WTC11 (cell line): ENCODE measurements around the gene RBM15. TPM values are rescaled to one million over a fixed set of nuclear protein-coding genes. Genes with fewer than 3 reads are reported as not detected.
A peak's percentile ranks its signal among the peaks of the same experiment; 100 is the strongest.

Source experiments
- ATAC-seq: fragments of 200-7000 bp; cut with Tn5 transposase; 2 replicates; pipeline ENCODE4 v1.10.0; 2021; ENCODE audit warnings: mild to moderate bottlenecking, moderate library complexity
- CTCF ChIA-PET: fragments of 300-600 bp; sonication (Branson Sonifier 250); formaldehyde crosslinking; loops from one replicate; lab custom pipeline; 2021; ENCODE audit warnings: antibody characterized with exemption; lab: Charles Lee
- POLR2A ChIA-PET: fragments of 350-600 bp; sonication (Branson Sonifier 250); formaldehyde crosslinking; loops from one replicate; lab custom pipeline; 2021; ENCODE audit warnings: antibody characterized with exemption; lab: Charles Lee
- DNase-seq: peaks from one replicate; pipeline ENCODE4 v3.0.0; 2021; ENCODE audit warnings: low spot score
- H3K27ac Mint-ChIP-seq: 2 replicates; pipeline ENCODE4 v1.8.0; 2021; ENCODE audit warnings: mixed read lengths
- H3K27me3 Mint-ChIP-seq: 2 replicates; pipeline ENCODE4 v1.8.0; 2021; ENCODE audit warnings: low read depth, mild to moderate bottlenecking, moderate library complexity, mixed read lengths
- H3K36me3 Mint-ChIP-seq: 2 replicates; pipeline ENCODE4 v1.8.0; 2021; ENCODE audit warnings: mixed read lengths
- H3K4me1 Mint-ChIP-seq: 2 replicates; pipeline ENCODE4 v1.8.0; 2022; ENCODE audit warnings: mixed read lengths
- H3K4me3 Mint-ChIP-seq: 2 replicates; pipeline ENCODE4 v1.8.0; 2021; ENCODE audit warnings: mild to moderate bottlenecking, moderate library complexity, mixed read lengths
- H3K9me3 Mint-ChIP-seq: 2 replicates; pipeline ENCODE4 v1.8.0; 2021; ENCODE audit warnings: mixed read lengths
- EMX1 ChIP-seq: fragments of 250-450 bp; sonication (Bioruptor Pico); IDR thresholded peaks from 2 replicates; pipeline ENCODE4 v1.8.0; 2021; ENCODE audit warnings: mild to moderate bottlenecking
- ETV6 ChIP-seq: sonication (generic); formaldehyde crosslinking; IDR thresholded peaks from 2 replicates; pipeline ENCODE4 v1.8.1; 2022; ENCODE audit warnings: mild to moderate bottlenecking, missing genetic modification reagents
- FOXK1 ChIP-seq: sonication (generic); formaldehyde crosslinking; IDR thresholded peaks from 2 replicates; pipeline ENCODE4 v1.8.0; 2022; ENCODE audit warnings: mild to moderate bottlenecking, moderate library complexity, missing genetic modification reagents
- GABPB1 ChIP-seq: sonication (generic); formaldehyde crosslinking; IDR thresholded peaks from 2 replicates; pipeline ENCODE4 v1.8.1; 2023; ENCODE audit warnings: mild to moderate bottlenecking, missing genetic modification reagents
- GTF2I ChIP-seq: fragments of 250-450 bp; sonication (Bioruptor Pico); conservative IDR thresholded peaks from 2 replicates; pipeline ENCODE4 v1.4.0; 2021; ENCODE audit warnings: mild to moderate bottlenecking
- MYBL2 ChIP-seq: sonication (generic); formaldehyde crosslinking; IDR thresholded peaks from 2 replicates; pipeline ENCODE4 v1.8.1; 2023; ENCODE audit warnings: mild to moderate bottlenecking, moderate library complexity, missing genetic modification reagents
- NFYB ChIP-seq: sonication (generic); formaldehyde crosslinking; conservative IDR thresholded peaks from 2 replicates; pipeline ENCODE4 v1.8.0; 2022; ENCODE audit warnings: low read depth, missing genetic modification reagents
- SMAD3 ChIP-seq: sonication (generic); formaldehyde crosslinking; IDR thresholded peaks from 2 replicates; pipeline ENCODE4 v1.8.0; 2022; ENCODE audit warnings: missing genetic modification reagents, mild to moderate bottlenecking, borderline replicate concordance
- SP1 ChIP-seq: sonication (generic); formaldehyde crosslinking; conservative IDR thresholded peaks from 2 replicates; pipeline ENCODE4 v1.8.1; 2022; ENCODE audit warnings: missing genetic modification reagents
- ZBTB21 ChIP-seq: sonication (generic); formaldehyde crosslinking; IDR thresholded peaks from 2 replicates; pipeline ENCODE4 v1.8.1; 2023; ENCODE audit warnings: mild to moderate bottlenecking, missing genetic modification reagents, borderline replicate concordance
- ZNF263 ChIP-seq: sonication (generic); formaldehyde crosslinking; IDR thresholded peaks from 2 replicates; pipeline ENCODE4 v1.8.1; 2022; ENCODE audit warnings: low read depth, mild to moderate bottlenecking, moderate library complexity, missing genetic modification reagents
- total RNA-seq: library from RNA; stranded (reverse); gene quantifications from 3 replicates; pipeline ENCODE4 v1.2.3, GENCODE V29; 2021
- TF ChIP-seq, protein P1 (sequence below): sonication (generic); formaldehyde crosslinking; IDR thresholded peaks from 2 replicates; pipeline ENCODE4 v1.8.1; 2022; ENCODE audit warnings: missing genetic modification reagents, borderline replicate concordance
- TF ChIP-seq, protein P2 (sequence below): sonication (generic); formaldehyde crosslinking; IDR thresholded peaks from 2 replicates; pipeline ENCODE4 v1.8.0; 2022; ENCODE audit warnings: mild to moderate bottlenecking, missing genetic modification reagents
- TF ChIP-seq, protein P3 (sequence below): sonication (generic); formaldehyde crosslinking; IDR thresholded peaks from 2 replicates; pipeline ENCODE4 v1.8.1; 2022; ENCODE audit warnings: mild to moderate bottlenecking, missing genetic modification reagents, moderate library complexity, borderline replicate concordance
- TF ChIP-seq, protein P4 (sequence below): sonication (generic); formaldehyde crosslinking; IDR thresholded peaks from 2 replicates; pipeline ENCODE4 v1.8.1; 2023; ENCODE audit warnings: mild to moderate bottlenecking, missing genetic modification reagents, moderate library complexity

RBM15 gene
- total RNA-seq, 1 experiment from 2014 or later: 50.6 TPM

DNA sequence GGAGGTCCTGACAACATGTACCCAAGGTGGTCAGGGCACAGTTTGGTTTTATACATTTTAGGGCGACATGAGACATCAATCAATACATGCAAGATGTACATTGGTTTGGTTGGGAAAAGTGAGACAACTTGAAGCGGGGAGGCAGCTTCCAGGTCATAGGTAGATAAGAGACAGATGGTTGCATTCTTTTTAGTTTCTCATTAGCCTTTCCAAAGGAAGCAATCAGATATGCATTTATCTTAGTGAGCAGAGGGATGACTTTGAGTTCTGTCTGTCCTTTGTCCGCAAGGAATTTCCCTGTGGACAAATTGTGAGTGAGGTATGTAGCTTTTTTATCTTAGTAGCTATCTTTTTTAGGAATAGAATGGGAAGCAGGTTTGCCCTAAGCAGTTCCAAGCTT is 10.5 kb upstream of the RBM15 start:
- no peak for ATAC-seq
- H3K4me1 Mint-ChIP-seq: peaks cover 4% of the 10 kb centered on the region; the same call in 1 of the 2 replicates
- no peak for DNase-seq
- H3K9me3 Mint-ChIP-seq: no peaks in the 10 kb centered on the region
- H3K4me3 Mint-ChIP-seq: no peak overlapping the region
- no peaks in the 10 kb centered on the region for H3K36me3 Mint-ChIP-seq
- CTCF ChIA-PET: interaction anchor here (0.6 to 1.9 kb wide), 7 partner anchors 10 to 268 kb away, joined by 3 to 13 read pairs (median 4); partner anchors contain the start of gene RBM15
- no peak overlapping the region for H3K27ac Mint-ChIP-seq
- POLR2A ChIA-PET: interaction anchor here (0.7 to 1.6 kb wide), 2 partner anchors 10 to 119 kb away, joined by 3 to 4 read pairs; partner anchors contain the start of genes KCNC4 and RBM15
- TF ChIP-seq ZNF263 (CRISPR knock-in tag): no peak
- no peak for TF ChIP-seq ETV6
- no peak for TF ChIP-seq ZBTB21 (CRISPR knock-in tag)
- no peaks in the 10 kb centered on the region for H3K27me3 Mint-ChIP-seq

DNA sequence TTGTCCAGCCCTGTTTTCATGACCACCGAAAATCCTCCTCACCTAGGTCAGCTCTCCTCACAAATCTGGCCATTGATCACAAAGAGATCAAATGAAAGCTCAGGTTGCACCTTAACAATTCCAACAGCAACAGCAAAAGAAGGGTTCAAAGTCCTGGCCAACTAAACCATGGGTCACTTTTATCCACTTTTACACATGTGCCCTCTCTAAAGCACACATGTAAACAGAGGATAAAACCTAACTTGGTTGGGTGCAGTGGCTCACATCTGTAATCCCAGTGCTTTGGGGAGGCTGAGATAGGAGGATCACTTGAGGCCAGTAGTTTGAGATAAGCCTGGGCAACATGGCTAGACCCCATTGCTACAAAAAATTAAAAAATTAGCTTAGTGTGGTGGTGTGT is 3.9 kb upstream of the RBM15 start:
- no peak for DNase-seq
- no peaks in the 10 kb centered on the region for H3K27me3 Mint-ChIP-seq
- peaks cover 15% of the 10 kb centered on the region for H3K4me1 Mint-ChIP-seq
- H3K27ac Mint-ChIP-seq: no peak overlapping the region
- ChIA-PET POLR2A (interaction anchor here (0.9 kb wide), 1 partner anchor 1404 kb away, joined by 4 read pairs; the partner anchor contains the start of gene INKA2), CTCF (interaction anchor here (1.2 to 6.1 kb wide), 2 partner anchors 17 to 127 kb away, joined by 3 to 100 read pairs; partner anchors contain the start of gene KCNC4)
- TF ChIP-seq GABPB1 (CRISPR knock-in tag) (peak; percentile 28; the same call in 1 of the 2 replicates), EMX1 (CRISPR knock-in tag) (no peak)
- no peak overlapping the region for H3K4me3 Mint-ChIP-seq
- ATAC-seq: no peak
- peaks cover 4% of the 10 kb centered on the region for H3K36me3 Mint-ChIP-seq
- H3K9me3 Mint-ChIP-seq: peaks cover 9% of the 10 kb centered on the region

DNA sequence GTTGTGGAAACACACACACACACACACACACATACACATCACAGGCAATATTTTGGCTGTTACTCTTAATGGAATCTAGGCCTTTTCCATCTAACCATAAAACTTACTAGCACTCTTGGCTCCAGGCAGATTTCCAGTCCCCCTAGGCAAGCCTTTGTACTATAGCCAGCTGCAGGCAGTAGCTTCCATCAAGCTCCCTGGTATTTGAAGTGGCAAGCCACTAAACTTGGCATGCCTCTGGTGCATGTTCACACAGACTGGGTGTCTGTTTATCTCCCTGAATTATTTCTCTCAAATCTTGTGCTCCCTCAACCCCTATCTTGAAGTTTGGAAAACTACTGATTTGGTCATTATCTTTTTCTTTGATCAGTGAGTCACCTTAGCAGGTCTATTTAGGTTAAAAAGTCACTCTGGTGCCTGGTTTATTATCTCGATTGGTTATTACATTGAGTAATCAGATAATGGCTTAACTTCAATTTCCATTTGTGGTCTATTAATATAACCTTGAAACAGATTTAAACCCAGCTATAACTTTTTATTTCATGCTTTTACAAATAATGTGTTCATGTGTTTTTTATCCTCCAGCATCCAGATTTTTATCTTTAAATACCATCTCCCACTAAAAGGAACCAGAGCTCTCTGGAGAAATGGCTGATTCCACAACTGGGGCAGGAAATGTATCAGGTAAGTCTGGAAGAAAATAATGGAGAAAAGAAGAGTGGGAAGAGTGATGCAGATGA is 2.7 kb upstream of the RBM15 start:
- ATAC-seq: no peak
- Mint-ChIP-seq H3K4me1 (peaks cover 27% of the 10 kb centered on the region), H3K4me3 (peak overlapping the region; percentile 54), H3K9me3 (peaks cover 9% of the 10 kb centered on the region), H3K27ac (no peak overlapping the region), H3K36me3 (peaks cover 16% of the 10 kb centered on the region), H3K27me3 (no peaks in the 10 kb centered on the region)
- no peak for DNase-seq
- POLR2A ChIA-PET: interaction anchor here (0.7 to 2.5 kb wide), 2 partner anchors 129 to 244 kb away, joined by 5 to 12 read pairs; no protein-coding TSS in a partner anchor
- CTCF ChIA-PET: interaction anchor here (0.6 to 6.1 kb wide), 5 partner anchors 10 to 139 kb away, joined by 3 to 100 read pairs (median 3); partner anchors contain the start of gene KCNC4
- TF ChIP-seq NFYB (CRISPR knock-in tag): no peak
- TF ChIP-seq ZBTB21 (CRISPR knock-in tag): no peak
- TF ChIP-seq, protein P1, sequence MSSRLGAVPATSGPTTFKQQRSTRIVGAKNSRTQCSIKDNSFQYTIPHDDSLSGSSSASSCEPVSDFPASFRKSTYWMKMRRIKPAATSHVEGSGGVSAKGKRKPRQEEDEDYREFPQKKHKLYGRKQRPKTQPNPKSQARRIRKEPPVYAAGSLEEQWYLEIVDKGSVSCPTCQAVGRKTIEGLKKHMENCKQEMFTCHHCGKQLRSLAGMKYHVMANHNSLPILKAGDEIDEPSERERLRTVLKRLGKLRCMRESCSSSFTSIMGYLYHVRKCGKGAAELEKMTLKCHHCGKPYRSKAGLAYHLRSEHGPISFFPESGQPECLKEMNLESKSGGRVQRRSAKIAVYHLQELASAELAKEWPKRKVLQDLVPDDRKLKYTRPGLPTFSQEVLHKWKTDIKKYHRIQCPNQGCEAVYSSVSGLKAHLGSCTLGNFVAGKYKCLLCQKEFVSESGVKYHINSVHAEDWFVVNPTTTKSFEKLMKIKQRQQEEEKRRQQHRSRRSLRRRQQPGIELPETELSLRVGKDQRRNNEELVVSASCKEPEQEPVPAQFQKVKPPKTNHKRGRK: no peak
- TF ChIP-seq GTF2I (CRISPR knock-in tag): no peak
- no peak for TF ChIP-seq GABPB1 (CRISPR knock-in tag)
- no peak for TF ChIP-seq MYBL2 (CRISPR knock-in tag)

DNA sequence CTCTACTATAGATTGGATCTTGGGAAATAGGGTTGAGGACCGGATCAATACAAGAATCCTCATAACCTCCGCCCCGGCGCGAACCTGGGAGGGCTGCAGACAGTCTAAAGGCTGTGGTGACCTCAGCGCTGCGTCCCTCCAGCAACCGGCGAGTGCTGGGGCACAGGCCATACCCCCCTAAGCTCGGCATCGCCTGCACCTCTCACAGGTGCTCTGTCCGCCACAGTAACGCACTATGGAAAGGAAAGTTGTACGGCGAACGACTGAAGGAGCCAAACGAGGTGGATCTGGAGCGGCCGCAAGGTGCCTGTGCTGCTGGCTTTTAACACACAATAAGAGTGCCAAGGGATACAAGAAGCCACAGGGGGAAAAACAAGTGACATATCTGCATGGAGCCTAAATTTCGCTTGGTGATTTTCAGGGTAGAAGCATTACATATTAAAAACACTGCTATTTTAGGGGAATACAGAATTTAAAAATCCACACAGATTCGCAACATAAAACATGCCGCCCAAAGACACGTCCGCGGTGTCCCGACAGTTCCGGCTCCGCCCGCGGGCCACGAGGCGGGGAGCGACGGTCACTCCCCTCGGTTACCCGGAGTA is 1.4 kb upstream of the RBM15 start:
- ChIA-PET POLR2A (interaction anchor here (0.6 to 2.5 kb wide), 8 partner anchors 9 to 130 kb away, joined by 3 to 14 read pairs (median 4); partner anchors contain the start of gene KCNC4), CTCF (interaction anchor here (0.8 to 6.1 kb wide), 29 partner anchors 8 to 389 kb away, joined by 3 to 100 read pairs (median 5); partner anchors contain the start of genes KCNC4, LAMTOR5 and SLC6A17)
- peak overlapping the region; percentile 99 for H3K27ac Mint-ChIP-seq
- no peaks in the 10 kb centered on the region for H3K27me3 Mint-ChIP-seq
- peaks cover 41% of the 10 kb centered on the region for H3K4me1 Mint-ChIP-seq
- peaks cover 9% of the 10 kb centered on the region for H3K9me3 Mint-ChIP-seq
- H3K4me3 Mint-ChIP-seq: no peak overlapping the region
- TF ChIP-seq SP1 (CRISPR knock-in tag): no peak
- TF ChIP-seq FOXK1: 0 out of 2 replicates have a peak, but pooled peaks have one; percentile 17
- TF ChIP-seq SMAD3: no peak
- TF ChIP-seq, protein P2, sequence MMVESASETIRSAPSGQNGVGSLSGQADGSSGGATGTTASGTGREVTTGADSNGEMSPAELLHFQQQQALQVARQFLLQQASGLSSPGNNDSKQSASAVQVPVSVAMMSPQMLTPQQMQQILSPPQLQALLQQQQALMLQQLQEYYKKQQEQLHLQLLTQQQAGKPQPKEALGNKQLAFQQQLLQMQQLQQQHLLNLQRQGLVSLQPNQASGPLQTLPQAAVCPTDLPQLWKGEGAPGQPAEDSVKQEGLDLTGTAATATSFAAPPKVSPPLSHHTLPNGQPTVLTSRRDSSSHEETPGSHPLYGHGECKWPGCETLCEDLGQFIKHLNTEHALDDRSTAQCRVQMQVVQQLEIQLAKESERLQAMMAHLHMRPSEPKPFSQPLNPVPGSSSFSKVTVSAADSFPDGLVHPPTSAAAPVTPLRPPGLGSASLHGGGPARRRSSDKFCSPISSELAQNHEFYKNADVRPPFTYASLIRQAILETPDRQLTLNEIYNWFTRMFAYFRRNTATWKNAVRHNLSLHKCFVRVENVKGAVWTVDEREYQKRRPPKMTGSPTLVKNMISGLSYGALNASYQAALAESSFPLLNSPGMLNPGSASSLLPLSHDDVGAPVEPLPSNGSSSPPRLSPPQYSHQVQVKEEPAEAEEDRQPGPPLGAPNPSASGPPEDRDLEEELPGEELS: no peak
- TF ChIP-seq, protein P3, sequence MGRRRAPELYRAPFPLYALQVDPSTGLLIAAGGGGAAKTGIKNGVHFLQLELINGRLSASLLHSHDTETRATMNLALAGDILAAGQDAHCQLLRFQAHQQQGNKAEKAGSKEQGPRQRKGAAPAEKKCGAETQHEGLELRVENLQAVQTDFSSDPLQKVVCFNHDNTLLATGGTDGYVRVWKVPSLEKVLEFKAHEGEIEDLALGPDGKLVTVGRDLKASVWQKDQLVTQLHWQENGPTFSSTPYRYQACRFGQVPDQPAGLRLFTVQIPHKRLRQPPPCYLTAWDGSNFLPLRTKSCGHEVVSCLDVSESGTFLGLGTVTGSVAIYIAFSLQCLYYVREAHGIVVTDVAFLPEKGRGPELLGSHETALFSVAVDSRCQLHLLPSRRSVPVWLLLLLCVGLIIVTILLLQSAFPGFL: 0 out of 2 replicates have a peak, but pooled peaks have one; percentile 15
- TF ChIP-seq, protein P4, sequence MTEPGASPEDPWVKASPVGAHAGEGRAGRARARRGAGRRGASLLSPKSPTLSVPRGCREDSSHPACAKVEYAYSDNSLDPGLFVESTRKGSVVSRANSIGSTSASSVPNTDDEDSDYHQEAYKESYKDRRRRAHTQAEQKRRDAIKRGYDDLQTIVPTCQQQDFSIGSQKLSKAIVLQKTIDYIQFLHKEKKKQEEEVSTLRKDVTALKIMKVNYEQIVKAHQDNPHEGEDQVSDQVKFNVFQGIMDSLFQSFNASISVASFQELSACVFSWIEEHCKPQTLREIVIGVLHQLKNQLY (CRISPR knock-in tag): 0 out of 2 replicates have a peak, but pooled peaks have one; percentile 34
- H3K36me3 Mint-ChIP-seq: peaks cover 28% of the 10 kb centered on the region
- DNase-seq (peak; percentile 58), ATAC-seq (peak; percentile 2; the same call in 1 of the 2 replicates)
